Right lobe of liver (tissue), 4 donors: Measurements from ENCODE around the gene KIAA1614.

Experiments used
- CTCF ChIP-seq, 4 donors: fragments of 200-600 bp in 3 of 4; fragments of 450-650 bp in 1 of 4; IDR thresholded peaks; one replicate each; pipeline versions ENCODE4 v1.5.1 to v1.8.0; 2016 to 2022; ENCODE audit warnings: antibody characterized with exemption in 4 of 4, mild to moderate bottlenecking in 2 of 4
- POLR2A ChIP-seq: fragments of 450-650 bp; IDR thresholded peaks from one replicate; pipeline ENCODE4 v1.6.1; 2017; ENCODE audit warnings: antibody characterized with exemption, mild to moderate bottlenecking
- donor health status: DM: no; HTN: no; CAD: no.
- donor health status: DM: no; HTN: no; CAD: no.
- donor health status: DM: no; HTN: yes; CAD: no.

- no peak for TF ChIP-seq CTCF (IDR thresholded peaks at IDR 0.05)
- TF ChIP-seq POLR2A: no peak
Measured at GRCh38 chr1:180997843-180998504, 85.3 kb downstream of the KIAA1614 start.
